Measurements from ENCODE around the gene TRIP10. TPM values are rescaled to one million over a fixed set of nuclear protein-coding genes. Genes with fewer than 3 reads are reported as not detected.

Gene TRIP10
- total and polyA plus RNA-seq, 2 of the 8 experiments (the other 6 are each of a cell fraction or from before 2014, with no cell fraction given) = 27.8 to 69.5 TPM

GRCh38 chr19:6693681-6694080 lies 45.8 kb upstream of the TRIP10 start (continued):
- TF ChIP-seq, protein P1, sequence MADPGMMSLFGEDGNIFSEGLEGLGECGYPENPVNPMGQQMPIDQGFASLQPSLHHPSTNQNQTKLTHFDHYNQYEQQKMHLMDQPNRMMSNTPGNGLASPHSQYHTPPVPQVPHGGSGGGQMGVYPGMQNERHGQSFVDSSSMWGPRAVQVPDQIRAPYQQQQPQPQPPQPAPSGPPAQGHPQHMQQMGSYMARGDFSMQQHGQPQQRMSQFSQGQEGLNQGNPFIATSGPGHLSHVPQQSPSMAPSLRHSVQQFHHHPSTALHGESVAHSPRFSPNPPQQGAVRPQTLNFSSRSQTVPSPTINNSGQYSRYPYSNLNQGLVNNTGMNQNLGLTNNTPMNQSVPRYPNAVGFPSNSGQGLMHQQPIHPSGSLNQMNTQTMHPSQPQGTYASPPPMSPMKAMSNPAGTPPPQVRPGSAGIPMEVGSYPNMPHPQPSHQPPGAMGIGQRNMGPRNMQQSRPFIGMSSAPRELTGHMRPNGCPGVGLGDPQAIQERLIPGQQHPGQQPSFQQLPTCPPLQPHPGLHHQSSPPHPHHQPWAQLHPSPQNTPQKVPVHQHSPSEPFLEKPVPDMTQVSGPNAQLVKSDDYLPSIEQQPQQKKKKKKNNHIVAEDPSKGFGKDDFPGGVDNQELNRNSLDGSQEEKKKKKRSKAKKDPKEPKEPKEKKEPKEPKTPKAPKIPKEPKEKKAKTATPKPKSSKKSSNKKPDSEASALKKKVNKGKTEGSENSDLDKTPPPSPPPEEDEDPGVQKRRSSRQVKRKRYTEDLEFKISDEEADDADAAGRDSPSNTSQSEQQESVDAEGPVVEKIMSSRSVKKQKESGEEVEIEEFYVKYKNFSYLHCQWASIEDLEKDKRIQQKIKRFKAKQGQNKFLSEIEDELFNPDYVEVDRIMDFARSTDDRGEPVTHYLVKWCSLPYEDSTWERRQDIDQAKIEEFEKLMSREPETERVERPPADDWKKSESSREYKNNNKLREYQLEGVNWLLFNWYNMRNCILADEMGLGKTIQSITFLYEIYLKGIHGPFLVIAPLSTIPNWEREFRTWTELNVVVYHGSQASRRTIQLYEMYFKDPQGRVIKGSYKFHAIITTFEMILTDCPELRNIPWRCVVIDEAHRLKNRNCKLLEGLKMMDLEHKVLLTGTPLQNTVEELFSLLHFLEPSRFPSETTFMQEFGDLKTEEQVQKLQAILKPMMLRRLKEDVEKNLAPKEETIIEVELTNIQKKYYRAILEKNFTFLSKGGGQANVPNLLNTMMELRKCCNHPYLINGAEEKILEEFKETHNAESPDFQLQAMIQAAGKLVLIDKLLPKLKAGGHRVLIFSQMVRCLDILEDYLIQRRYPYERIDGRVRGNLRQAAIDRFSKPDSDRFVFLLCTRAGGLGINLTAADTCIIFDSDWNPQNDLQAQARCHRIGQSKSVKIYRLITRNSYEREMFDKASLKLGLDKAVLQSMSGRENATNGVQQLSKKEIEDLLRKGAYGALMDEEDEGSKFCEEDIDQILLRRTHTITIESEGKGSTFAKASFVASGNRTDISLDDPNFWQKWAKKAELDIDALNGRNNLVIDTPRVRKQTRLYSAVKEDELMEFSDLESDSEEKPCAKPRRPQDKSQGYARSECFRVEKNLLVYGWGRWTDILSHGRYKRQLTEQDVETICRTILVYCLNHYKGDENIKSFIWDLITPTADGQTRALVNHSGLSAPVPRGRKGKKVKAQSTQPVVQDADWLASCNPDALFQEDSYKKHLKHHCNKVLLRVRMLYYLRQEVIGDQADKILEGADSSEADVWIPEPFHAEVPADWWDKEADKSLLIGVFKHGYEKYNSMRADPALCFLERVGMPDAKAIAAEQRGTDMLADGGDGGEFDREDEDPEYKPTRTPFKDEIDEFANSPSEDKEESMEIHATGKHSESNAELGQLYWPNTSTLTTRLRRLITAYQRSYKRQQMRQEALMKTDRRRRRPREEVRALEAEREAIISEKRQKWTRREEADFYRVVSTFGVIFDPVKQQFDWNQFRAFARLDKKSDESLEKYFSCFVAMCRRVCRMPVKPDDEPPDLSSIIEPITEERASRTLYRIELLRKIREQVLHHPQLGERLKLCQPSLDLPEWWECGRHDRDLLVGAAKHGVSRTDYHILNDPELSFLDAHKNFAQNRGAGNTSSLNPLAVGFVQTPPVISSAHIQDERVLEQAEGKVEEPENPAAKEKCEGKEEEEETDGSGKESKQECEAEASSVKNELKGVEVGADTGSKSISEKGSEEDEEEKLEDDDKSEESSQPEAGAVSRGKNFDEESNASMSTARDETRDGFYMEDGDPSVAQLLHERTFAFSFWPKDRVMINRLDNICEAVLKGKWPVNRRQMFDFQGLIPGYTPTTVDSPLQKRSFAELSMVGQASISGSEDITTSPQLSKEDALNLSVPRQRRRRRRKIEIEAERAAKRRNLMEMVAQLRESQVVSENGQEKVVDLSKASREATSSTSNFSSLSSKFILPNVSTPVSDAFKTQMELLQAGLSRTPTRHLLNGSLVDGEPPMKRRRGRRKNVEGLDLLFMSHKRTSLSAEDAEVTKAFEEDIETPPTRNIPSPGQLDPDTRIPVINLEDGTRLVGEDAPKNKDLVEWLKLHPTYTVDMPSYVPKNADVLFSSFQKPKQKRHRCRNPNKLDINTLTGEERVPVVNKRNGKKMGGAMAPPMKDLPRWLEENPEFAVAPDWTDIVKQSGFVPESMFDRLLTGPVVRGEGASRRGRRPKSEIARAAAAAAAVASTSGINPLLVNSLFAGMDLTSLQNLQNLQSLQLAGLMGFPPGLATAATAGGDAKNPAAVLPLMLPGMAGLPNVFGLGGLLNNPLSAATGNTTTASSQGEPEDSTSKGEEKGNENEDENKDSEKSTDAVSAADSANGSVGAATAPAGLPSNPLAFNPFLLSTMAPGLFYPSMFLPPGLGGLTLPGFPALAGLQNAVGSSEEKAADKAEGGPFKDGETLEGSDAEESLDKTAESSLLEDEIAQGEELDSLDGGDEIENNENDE (IDR thresholded peaks at IDR 0.05; ENCODE audit: insufficient replicate concordance, low read length) = no peak
- TF ChIP-seq HDAC2 (IDR thresholded peaks at IDR 0.05; ENCODE audit: borderline replicate concordance in 1 of 2, low read depth in 2 of 2, low read length in 2 of 2) (no peak), PHF8 (conservative IDR thresholded peaks at IDR 0.05; ENCODE audit: low read depth, low read length) (no peak), SUZ12 (IDR thresholded peaks at IDR 0.05; ENCODE audit: low read length) (no peak), CBX8 (IDR thresholded peaks at IDR 0.05; ENCODE audit: borderline replicate concordance, low read depth, low read length) (no peak), NANOG (IDR thresholded peaks at IDR 0.05; ENCODE audit: insufficient read depth, low read depth, low read length, poor library complexity, severe bottlenecking) (no peak), JUN (IDR thresholded peaks at IDR 0.05; ENCODE audit: low read depth, low read length) (no peak), EGR1 (IDR thresholded peaks at IDR 0.05; ENCODE audit: borderline replicate concordance, low read depth, low read length) (no peak), ZNF274 (IDR thresholded peaks at IDR 0.05; ENCODE audit: borderline replicate concordance, extremely low read depth, low read length) (no peak)
